ENCODE data around the gene WNT4.

- no peak for TF ChIP-seq CTCF (IDR thresholded peaks at IDR 0.05; ENCODE audit: control extremely low read depth in 1 of 3, insufficient read depth in 1 of 3, low read depth in 1 of 3, low read length in 3 of 3)
- TF ChIP-seq ATF3 (IDR thresholded peaks at IDR 0.05; ENCODE audit: insufficient read depth, low read depth, low read length): no peak
- TF ChIP-seq CHD7 (IDR thresholded peaks at IDR 0.05; ENCODE audit: insufficient replicate concordance, low read length): no peak
- no peak for TF ChIP-seq POLR2AphosphoS5 (IDR thresholded peaks at IDR 0.05; ENCODE audit: low read depth, low read length)
- TF ChIP-seq KDM1A (IDR thresholded peaks at IDR 0.05; ENCODE audit: borderline replicate concordance, low read length): no peak
- TF ChIP-seq SAP30 (IDR thresholded peaks at IDR 0.05; ENCODE audit: insufficient read depth, insufficient replicate concordance, low read length): no peak
- TF ChIP-seq POLR2A (IDR thresholded peaks at IDR 0.05; ENCODE audit: control extremely low read depth in 1 of 2, low read depth in 2 of 2, low read length in 2 of 2): no peak
- TF ChIP-seq MAX (IDR thresholded peaks at IDR 0.05): no peak
- TF ChIP-seq TAF1 (IDR thresholded peaks at IDR 0.05; ENCODE audit: low read depth, low read length): no peak
- no peak for TF ChIP-seq RAD21 (IDR thresholded peaks at IDR 0.05 in 1 of 2, conservative IDR thresholded peaks at IDR 0.05 in 1 of 2; ENCODE audit: low read depth in 2 of 2, low read length in 2 of 2)
- no peak for TF ChIP-seq GABPA (IDR thresholded peaks at IDR 0.05; ENCODE audit: borderline replicate concordance, insufficient read depth, low read length)
- TF ChIP-seq NRF1 (IDR thresholded peaks at IDR 0.05; ENCODE audit: low read depth, low read length): no peak
Measured at GRCh38 chr1:22118291-22118992, 24.5 kb downstream of the WNT4 start.
